CD14-positive monocyte (primary cell): Measurements from ENCODE around the gene ARFGAP2. TPM values are rescaled to one million over a fixed set of nuclear protein-coding genes. Genes with fewer than 3 reads are reported as not detected.

ENCODE experiments used
- DNase-seq, 3 donors: peaks; one replicate each; pipeline ENCODE4 v3.0.0-alpha.2; 2011 to 2022
- H2AFZ ChIP-seq: 2 replicates; pipeline ENCODE4 v1.6.0; 2012; ENCODE audit warnings: mild to moderate bottlenecking, low read depth, low read length, inconsistent platforms; ENCODE audit not compliant: insufficient read depth, poor library complexity, severe bottlenecking
- H3K27ac ChIP-seq, 2 donors: 1 replicate in 1 of 2; 2 replicates in 1 of 2; pipeline ENCODE4 v1.5.1; 2012 to 2013; ENCODE audit warnings: low read length in 2 of 2, control low read depth in 1 of 2, inconsistent platforms in 1 of 2, low read depth in 1 of 2, mild to moderate bottlenecking in 1 of 2
- H3K27me3 ChIP-seq, 2 donors: one replicate each; pipeline versions ENCODE4 v1.6.0 to v1.6.1; 2011 to 2013; ENCODE audit warnings: low read length in 2 of 2; ENCODE audit not compliant: control insufficient read depth in 2 of 2, insufficient read depth in 2 of 2
- H3K36me3 ChIP-seq, 2 donors: replicated peaks in 1 of 2; 1 replicate in 1 of 2; 2 replicates in 1 of 2; pipeline versions ENCODE4 v1.5.1 to v1.6.1; 2012 to 2013; ENCODE audit warnings: low read length in 2 of 2, control low read depth in 1 of 2, inconsistent platforms in 1 of 2, mild to moderate bottlenecking in 1 of 2; ENCODE audit not compliant: insufficient read depth in 2 of 2, control insufficient read depth in 1 of 2
- H3K4me1 ChIP-seq, 2 donors: 1 replicate in 1 of 2; 2 replicates in 1 of 2; pipeline versions ENCODE4 v1.5.1 to v1.6.1; 2012 to 2013; ENCODE audit warnings: low read length in 2 of 2, control low read depth in 1 of 2, inconsistent platforms in 1 of 2, mild to moderate bottlenecking in 1 of 2, moderate library complexity in 1 of 2; ENCODE audit not compliant: insufficient read depth in 2 of 2, control insufficient read depth in 1 of 2
- H3K4me2 ChIP-seq: replicated peaks from 2 replicates; pipeline ENCODE3; 2012; ENCODE audit warnings: low read length, moderate library complexity, mild to moderate bottlenecking; ENCODE audit not compliant: poor library complexity, severe bottlenecking; ENCODE audit errors: extremely low read depth
- H3K4me3 ChIP-seq, 3 experiments: fragments of 200-600 bp in 1 of 3; sonication (generic) in 1 of 3; replicated peaks in 1 of 3; 1 replicate in 2 of 3; 2 replicates in 1 of 3; pipeline ENCODE4 v1.5.1; 2011 to 2013; ENCODE audit warnings: low read length in 3 of 3, mild to moderate bottlenecking in 3 of 3, control low read depth in 2 of 3, low read depth in 2 of 3, inconsistent platforms in 1 of 3, moderate library complexity in 1 of 3
- H3K79me2 ChIP-seq: 2 replicates; pipeline ENCODE4 v1.6.0; 2012; ENCODE audit warnings: mild to moderate bottlenecking, control low read depth, inconsistent platforms, low read length, moderate library complexity; ENCODE audit not compliant: insufficient read depth
- H3K9ac ChIP-seq: 2 replicates; pipeline ENCODE4 v1.6.0; 2017; ENCODE audit warnings: low read length, mild to moderate bottlenecking; ENCODE audit not compliant: insufficient read depth, poor library complexity, severe bottlenecking
- H3K9me3 ChIP-seq, 2 donors: replicated peaks in 1 of 2; 1 replicate in 1 of 2; 2 replicates in 1 of 2; pipeline versions ENCODE4 v1.5.1 to v1.6.1; 2012 to 2013; ENCODE audit warnings: low read length in 2 of 2, control low read depth in 1 of 2; ENCODE audit not compliant: control insufficient read depth in 1 of 2, insufficient read depth in 1 of 2
- H4K20me1 ChIP-seq: 2 replicates; pipeline ENCODE4 v1.6.0; 2012; ENCODE audit warnings: mild to moderate bottlenecking, low read length, control low read depth, moderate library complexity; ENCODE audit not compliant: insufficient read depth
- H3K27ac Mint-ChIP-seq, 7 donors: one replicate each; pipeline ENCODE4 v1.8.0; 2020; ENCODE audit warnings: mild to moderate bottlenecking in 7 of 7, mixed read lengths in 7 of 7, moderate library complexity in 6 of 7, inconsistent platforms in 2 of 7
- H3K27me3 Mint-ChIP-seq, 3 donors: one replicate each; pipeline ENCODE4 v1.8.0; 2021 to 2022; ENCODE audit warnings: low read depth in 3 of 3, mild to moderate bottlenecking in 3 of 3, mixed read lengths in 3 of 3, moderate library complexity in 3 of 3, inconsistent platforms in 1 of 3
- H3K36me3 Mint-ChIP-seq, 2 donors: one replicate each; pipeline ENCODE4 v1.8.0; 2020; ENCODE audit warnings: mixed read lengths in 2 of 2, inconsistent platforms in 1 of 2, mild to moderate bottlenecking in 1 of 2
- H3K4me1 Mint-ChIP-seq: one replicate; pipeline ENCODE4 v1.8.0; 2020; ENCODE audit warnings: mild to moderate bottlenecking, mixed read lengths
- H3K4me3 Mint-ChIP-seq, 2 donors: one replicate each; pipeline ENCODE4 v1.8.0; 2020; ENCODE audit warnings: mild to moderate bottlenecking in 2 of 2, mixed read lengths in 2 of 2, moderate library complexity in 1 of 2
- H3K9me3 Mint-ChIP-seq, 7 donors: one replicate each; pipeline ENCODE4 v1.8.0; 2020 to 2022; ENCODE audit warnings: mixed read lengths in 7 of 7, mild to moderate bottlenecking in 6 of 7, moderate library complexity in 6 of 7, inconsistent platforms in 2 of 7
- CTCF ChIP-seq: fragments of 200-600 bp; IDR thresholded peaks from one replicate; pipeline ENCODE4 v1.8.0; 2022; ENCODE audit warnings: antibody characterized with exemption, mild to moderate bottlenecking
- WGBS: methylation state at CpG from one replicate; pipeline ENCODE4 v1.1.5; 2013; ENCODE audit warnings: missing lambda C conversion rate; ENCODE audit not compliant: insufficient coverage; 5-methylcytosine and 5-hydroxymethylcytosine counted together
- intact Hi-C, 2 donors: fragments of 100-400 bp; cut with micrococcal nuclease; formaldehyde crosslinking; loops; one replicate each; pipeline versions ENCODE4 v1.15.0 to v1.15.1; 2023
- polyA plus RNA-seq, 3 donors: library from polyadenylated mRNA; depleted of rRNA in 1 of 3; unstranded in 2 of 3; stranded (reverse) in 1 of 3; fragments of 300-500 nt in 2 of 3; fragments of >200 nt in 1 of 3; fragmentation: Illumina TruSeq in 2 of 3; gene quantifications; 1 replicate in 2 of 3; 2 replicates in 1 of 3; pipeline ENCODE4 v1.2.3, GENCODE V29; 2012 to 2021

Gene ARFGAP2
- polyA plus RNA-seq, 3 donors: 59.7 to 129 (median 61.0) TPM

- Histone ChIP-seq H3K79me2 (peaks cover 5% of the 10 kb centered on the region), H3K27me3 (peaks cover 9 to 22% of the 10 kb centered on the region in 2 donors), H3K9ac (no peak overlapping the region), H3K4me3 (no peak overlapping the region), H4K20me1 (peaks cover 3% of the 10 kb centered on the region), H3K9me3 (peaks cover 0 to 6% of the 10 kb centered on the region in 2 donors), H2AFZ (no peak overlapping the region), H3K4me1 (peaks cover 22 to 26% of the 10 kb centered on the region in 2 donors), H3K4me2 (no peak overlapping the region), H3K27ac (no peak overlapping the region), H3K36me3 (no peaks in the 10 kb centered on the region)
- H3K4me1 Mint-ChIP-seq: peaks cover 17% of the 10 kb centered on the region
- H3K4me3 Mint-ChIP-seq: no peak overlapping the region
- no peaks in the 10 kb centered on the region for H3K36me3 Mint-ChIP-seq
- H3K9me3 Mint-ChIP-seq: peaks cover 0 to 2% (median 0%) of the 10 kb centered on the region in 7 donors
- no peak overlapping the region for H3K27ac Mint-ChIP-seq
- DNase-seq: no peak
- TF ChIP-seq CTCF: no peak
- intact Hi-C loops: no loop called here
- WGBS: 91% methylated on average over 5 of the region's 6 CpGs
- peaks cover 16 to 22% (median 17%) of the 10 kb centered on the region in 3 donors for H3K27me3 Mint-ChIP-seq
Observed at GRCh38 chr11:47181271-47181670, 4.6 kb upstream of the ARFGAP2 start.

- Histone ChIP-seq H3K4me3 (no peak overlapping the region), H2AFZ (no peak overlapping the region), H3K4me1 (peaks cover 24 to 29% of the 10 kb centered on the region in 2 donors), H3K4me2 (no peak overlapping the region), H3K9ac (no peak overlapping the region), H3K9me3 (peaks cover 0 to 4% of the 10 kb centered on the region in 2 donors), H3K27me3 (peaks cover 3 to 16% of the 10 kb centered on the region in 2 donors), H4K20me1 (peaks cover 14% of the 10 kb centered on the region), H3K79me2 (peaks cover 16% of the 10 kb centered on the region), H3K27ac (no peak overlapping the region), H3K36me3 (peaks cover 0 to 4% of the 10 kb centered on the region in 2 donors)
- H3K27me3 Mint-ChIP-seq: peaks cover 12 to 14% (median 13%) of the 10 kb centered on the region in 3 donors
- no peak overlapping the region for H3K4me3 Mint-ChIP-seq
- no peak overlapping the region for H3K27ac Mint-ChIP-seq
- H3K4me1 Mint-ChIP-seq: peaks cover 22% of the 10 kb centered on the region
- H3K9me3 Mint-ChIP-seq: peaks cover 0 to 2% (median 0%) of the 10 kb centered on the region in 7 donors
- peak; percentile 5 for TF ChIP-seq CTCF
- no peak for DNase-seq
- intact Hi-C loops: no loop called here
- peaks cover 0 to 4% of the 10 kb centered on the region in 2 donors for H3K36me3 Mint-ChIP-seq
- WGBS: 95% methylated on average over 32 of the region's 35 CpGs
Observed at GRCh38 chr11:47180006-47180787, 3.5 kb upstream of the ARFGAP2 start.
